ENCODE data around the gene FIGN.

FIGN gene
- total RNA-seq = 0.04 to 0.06 reads per million in 2 experiments

- no peak for DNase-seq (ENCODE audit: low read depth)
Measured at GRCh38 chr2:163735685-163736432, at the start of gene FIGN. FIGN (minus strand) TSS chr2:163736008; CDS start chr2:163734927, 1,081 bp downstream.

- no peak for DNase-seq (ENCODE audit: low read depth)
Measured at GRCh38 chr2:163785162-163785561, 49.4 kb upstream of the FIGN start.

- DNase-seq (ENCODE audit: low read depth) = no peak
Measured at GRCh38 chr2:163779970-163780597, 44.3 kb upstream of the FIGN start.

DNA sequence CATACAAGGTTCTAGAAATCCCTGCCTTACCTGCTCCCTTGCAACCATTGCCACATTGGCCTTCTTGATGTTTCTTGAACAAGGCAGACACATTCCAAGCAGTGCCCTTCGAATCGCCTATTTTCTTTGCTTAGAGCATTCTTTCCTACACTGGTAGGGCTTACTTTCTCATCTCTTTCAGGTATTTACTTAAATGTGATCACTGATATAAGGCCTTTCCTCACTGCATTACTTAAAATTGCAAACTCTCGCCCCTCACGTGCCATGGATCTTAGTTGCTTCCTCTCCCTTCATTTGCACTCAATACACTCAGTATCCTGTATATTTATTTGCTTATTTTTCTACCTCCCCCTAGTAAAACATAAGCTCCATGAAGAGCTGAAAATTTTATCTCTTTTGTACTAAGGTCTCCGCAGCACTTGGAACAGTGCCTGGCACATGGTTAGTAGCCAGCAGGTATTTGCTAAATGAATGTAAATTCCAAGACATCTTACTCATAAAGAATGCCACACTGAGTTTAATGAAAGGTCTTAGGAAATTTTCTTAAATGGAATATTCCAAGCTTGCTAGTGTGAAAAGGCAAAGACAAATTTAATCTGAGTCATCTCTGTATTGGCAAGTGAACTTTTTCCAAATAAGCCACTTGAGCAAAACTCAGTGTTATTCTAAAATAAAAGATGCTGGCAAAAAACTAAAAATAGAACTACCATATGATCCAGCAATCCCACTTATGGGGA, 42.4 kb upstream of the FIGN start:
- DNase-seq (ENCODE audit: low read depth) = no peak

- DNase-seq (ENCODE audit: low read depth) = no peak
Measured at GRCh38 chr2:163775304-163775703, 39.5 kb upstream of the FIGN start.

- no peak for DNase-seq (ENCODE audit: low read depth)
Measured at GRCh38 chr2:163774862-163775261, 39.1 kb upstream of the FIGN start.

- DNase-seq (ENCODE audit: low read depth) = no peak
Measured at GRCh38 chr2:163773276-163773675, 37.5 kb upstream of the FIGN start.

DNA sequence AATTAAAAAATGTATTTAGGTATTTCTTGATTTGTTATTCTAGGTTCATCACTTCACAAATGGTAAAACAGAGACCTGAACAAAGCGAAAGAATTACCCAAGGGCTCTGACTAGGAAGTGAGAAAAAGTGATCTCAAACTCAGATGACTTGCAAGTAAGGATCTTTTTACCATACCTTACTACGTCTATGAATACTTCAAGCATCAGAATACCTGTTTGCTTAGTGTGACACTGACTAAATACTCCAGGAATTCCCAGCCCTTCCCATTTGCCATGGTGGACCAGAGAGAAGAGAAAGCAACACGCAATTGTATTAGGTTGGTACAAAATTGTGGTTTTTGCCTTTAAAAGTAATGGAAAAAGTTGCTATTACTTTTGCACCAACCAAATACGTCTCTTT, 35.8 kb upstream of the FIGN start:
- DNase-seq (ENCODE audit: low read depth) = no peak

DNA sequence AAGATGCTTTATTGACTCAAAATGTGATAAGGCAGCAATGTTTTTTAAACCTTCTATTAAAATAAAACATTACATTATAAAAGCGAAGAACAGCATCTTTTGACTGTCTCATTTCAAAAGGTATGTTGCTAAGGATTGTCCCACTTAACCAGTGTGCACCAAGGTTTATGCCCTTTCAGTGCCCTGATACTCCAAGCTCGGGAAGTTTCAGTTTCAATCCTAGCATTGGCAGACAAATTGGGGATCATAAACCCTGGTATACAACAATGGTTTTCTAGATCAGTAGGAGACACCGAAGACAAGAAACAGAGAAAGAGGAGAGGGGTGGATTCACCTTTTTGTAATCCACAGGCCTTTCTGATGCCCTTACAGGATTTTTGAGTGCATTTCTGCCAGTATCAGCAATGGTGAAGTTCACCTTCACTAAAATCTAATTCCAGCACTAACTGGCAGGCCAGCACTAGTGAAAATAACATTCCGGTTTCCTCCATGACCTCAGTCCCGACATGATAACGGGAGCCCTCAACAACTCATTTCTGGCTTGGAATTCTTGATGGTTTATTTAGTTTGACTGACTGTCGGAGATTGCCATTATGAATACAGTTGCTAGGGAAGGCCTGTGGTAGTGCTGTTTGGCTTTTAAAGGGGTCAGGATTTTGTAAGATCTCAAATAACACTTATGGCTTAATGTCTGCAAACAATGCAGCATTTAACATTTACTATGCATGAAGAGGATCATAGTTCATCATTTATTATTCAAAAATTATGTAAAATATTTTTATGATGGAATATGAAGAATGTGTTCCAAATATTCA, 33.3 kb upstream of the FIGN start:
- DNase-seq (ENCODE audit: low read depth) = no peak

DNA sequence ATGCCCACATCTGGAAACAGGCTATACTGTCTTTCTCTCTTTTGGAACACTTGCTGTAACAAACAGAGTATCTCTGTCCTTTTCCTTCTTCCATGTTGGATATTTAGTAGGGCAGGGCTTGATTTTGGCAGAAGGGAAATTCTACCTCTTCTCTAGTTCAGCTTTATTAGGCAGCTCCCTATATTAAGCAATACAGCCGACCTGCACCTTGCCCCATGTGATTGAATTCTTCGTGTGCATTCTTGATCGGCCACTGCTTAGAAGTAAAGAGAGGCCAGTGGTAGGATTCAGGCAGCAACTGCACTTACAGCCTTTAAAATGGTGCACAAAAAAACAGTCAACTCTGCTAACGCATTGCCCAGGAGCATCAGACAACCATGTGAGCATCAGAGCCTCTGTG, 31.3 kb upstream of the FIGN start:
- DNase-seq (ENCODE audit: low read depth) = no peak

- DNase-seq (ENCODE audit: low read depth) = no peak
Measured at GRCh38 chr2:163764566-163764965, 28.8 kb upstream of the FIGN start.

DNA sequence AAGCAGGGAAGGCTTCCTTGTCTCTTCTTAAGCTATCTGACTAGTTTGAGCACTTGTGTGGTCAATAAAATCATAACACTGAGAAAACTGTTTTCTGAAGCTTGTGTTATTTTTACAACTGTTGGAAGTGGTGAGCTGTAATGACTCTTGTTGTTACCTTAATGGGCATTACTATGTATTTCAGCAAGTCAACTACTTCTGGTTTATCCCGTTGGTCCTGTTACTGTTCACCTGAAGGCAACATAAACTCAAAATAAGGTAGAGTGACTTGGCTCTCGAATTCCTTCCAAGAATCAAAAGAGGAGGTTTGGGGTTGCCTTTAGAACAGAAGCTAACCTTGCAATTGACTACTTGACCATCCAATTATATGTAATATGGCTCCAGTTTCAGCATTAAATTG, 23.2 kb upstream of the FIGN start:
- no peak for DNase-seq (ENCODE audit: low read depth)

GRCh38 chr2:163757814-163758213, 22.0 kb upstream of the FIGN start:
- no peak for DNase-seq (ENCODE audit: low read depth)

GRCh38 chr2:163756588-163756987, 20.8 kb upstream of the FIGN start:
- no peak for DNase-seq (ENCODE audit: low read depth)

GRCh38 chr2:163755366-163755765, 19.6 kb upstream of the FIGN start:
- DNase-seq (ENCODE audit: low read depth) = no peak

GRCh38 chr2:163753726-163754125, 17.9 kb upstream of the FIGN start:
- DNase-seq (ENCODE audit: low read depth) = no peak

- no peak for DNase-seq (ENCODE audit: low read depth)
Measured at GRCh38 chr2:163752267-163752666, 16.5 kb upstream of the FIGN start.

GRCh38 chr2:163751696-163752095, 15.9 kb upstream of the FIGN start:
- no peak for DNase-seq (ENCODE audit: low read depth)

DNA sequence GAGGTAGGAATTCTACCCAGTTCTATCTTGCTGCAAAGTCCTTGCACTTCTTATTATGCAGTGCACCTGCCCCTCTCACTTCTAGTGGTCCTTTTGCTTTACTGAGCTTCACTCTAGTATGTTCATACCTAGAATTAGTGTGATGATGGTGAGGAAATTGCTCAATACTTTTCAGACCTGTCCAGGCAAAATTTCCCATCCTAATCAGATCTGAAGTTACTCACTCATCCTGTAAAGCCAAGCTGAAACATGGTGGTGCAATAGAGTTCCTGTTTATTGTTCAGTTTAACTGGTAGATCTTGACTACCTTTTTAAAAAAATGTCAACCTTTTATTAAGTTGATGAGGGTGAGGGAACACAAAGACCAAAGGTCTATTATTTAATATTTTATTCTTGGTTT, 12.6 kb upstream of the FIGN start:
- DNase-seq (ENCODE audit: low read depth) = no peak

GRCh38 chr2:163741435-163741834, 5.6 kb upstream of the FIGN start:
- DNase-seq (ENCODE audit: low read depth) = no peak

DNA sequence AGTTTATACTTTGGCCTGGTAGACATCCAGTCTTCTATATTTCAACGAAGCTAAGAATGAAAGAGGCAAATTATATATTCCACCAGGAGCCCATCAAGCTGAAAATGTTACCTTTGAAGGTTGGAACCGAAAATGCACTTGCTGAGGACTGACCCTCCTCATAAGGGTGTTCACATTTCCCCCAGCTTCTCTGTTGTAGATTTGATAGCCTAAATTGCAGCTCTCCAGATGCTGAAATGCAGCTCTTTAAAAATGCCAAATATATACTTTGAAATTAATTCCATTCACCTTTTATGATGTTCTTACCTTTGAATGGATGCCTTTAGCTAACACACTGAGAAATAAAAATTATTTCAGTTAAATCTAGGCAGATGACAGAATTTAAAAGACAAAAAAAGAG, 1.8 kb upstream of the FIGN start:
- DNase-seq (ENCODE audit: low read depth) = no peak

GRCh38 chr2:163737190-163737439, 1.3 kb upstream of the FIGN start:
- no peak for DNase-seq (ENCODE audit: low read depth)
